H1 (cell line): ENCODE results near the gene ARGLU1.

Experiments
- CHD2 ChIP-seq: IDR thresholded peaks from 2 replicates; pipeline ENCODE4 v1.6.1; 2012; ENCODE audit warnings: low read length, improper control_type of control experiment
- CTCF ChIP-seq, 3 experiments: IDR thresholded peaks; 1 replicate in 2 of 3; 2 replicates in 1 of 3; pipeline versions ENCODE4 v1.5.1 to v1.6.1; 2011; ENCODE audit warnings: low read length in 3 of 3, mild to moderate bottlenecking in 3 of 3, inconsistent platforms in 2 of 3, low read depth in 1 of 3, moderate library complexity in 1 of 3; ENCODE audit not compliant: insufficient read depth in 1 of 3; ENCODE audit errors: control extremely low read depth in 1 of 3
- EZH2 ChIP-seq: fragments of 200-600 bp; sonication (generic); IDR thresholded peaks from 2 replicates; pipeline ENCODE4 v1.7.1; 2012; ENCODE audit warnings: low read depth, mild to moderate bottlenecking, moderate library complexity, low read length, inconsistent platforms; ENCODE audit not compliant: severe bottlenecking
- POLR2A ChIP-seq, 2 experiments: IDR thresholded peaks; 1 replicate in 1 of 2; 2 replicates in 1 of 2; pipeline ENCODE4 v1.6.1; 2011; ENCODE audit warnings: low read depth in 2 of 2, low read length in 2 of 2, mild to moderate bottlenecking in 2 of 2; ENCODE audit errors: control extremely low read depth in 1 of 2
- RXRA ChIP-seq: IDR thresholded peaks from 2 replicates; pipeline ENCODE4 v1.6.1; 2011; ENCODE audit warnings: low read depth, mild to moderate bottlenecking, low read length, moderate library complexity; ENCODE audit not compliant: insufficient read depth
- SIN3A ChIP-seq, 2 experiments: IDR thresholded peaks in 1 of 2; conservative IDR thresholded peaks in 1 of 2; 2 replicates each; pipeline ENCODE4 v1.6.1; 2011 to 2012; ENCODE audit warnings: low read length in 2 of 2, improper control_type of control experiment in 1 of 2, low read depth in 1 of 2, mild to moderate bottlenecking in 1 of 2
- SIRT6 ChIP-seq: IDR thresholded peaks from one replicate; pipeline ENCODE4 v1.7.1; 2012; ENCODE audit warnings: low read length, inconsistent platforms
- SUZ12 ChIP-seq: fragments of 200-600 bp; sonication (generic); IDR thresholded peaks from 2 replicates; pipeline ENCODE4 v1.6.1; 2012; ENCODE audit warnings: mild to moderate bottlenecking, inconsistent platforms, low read length, moderate library complexity, mixed read lengths

DNA sequence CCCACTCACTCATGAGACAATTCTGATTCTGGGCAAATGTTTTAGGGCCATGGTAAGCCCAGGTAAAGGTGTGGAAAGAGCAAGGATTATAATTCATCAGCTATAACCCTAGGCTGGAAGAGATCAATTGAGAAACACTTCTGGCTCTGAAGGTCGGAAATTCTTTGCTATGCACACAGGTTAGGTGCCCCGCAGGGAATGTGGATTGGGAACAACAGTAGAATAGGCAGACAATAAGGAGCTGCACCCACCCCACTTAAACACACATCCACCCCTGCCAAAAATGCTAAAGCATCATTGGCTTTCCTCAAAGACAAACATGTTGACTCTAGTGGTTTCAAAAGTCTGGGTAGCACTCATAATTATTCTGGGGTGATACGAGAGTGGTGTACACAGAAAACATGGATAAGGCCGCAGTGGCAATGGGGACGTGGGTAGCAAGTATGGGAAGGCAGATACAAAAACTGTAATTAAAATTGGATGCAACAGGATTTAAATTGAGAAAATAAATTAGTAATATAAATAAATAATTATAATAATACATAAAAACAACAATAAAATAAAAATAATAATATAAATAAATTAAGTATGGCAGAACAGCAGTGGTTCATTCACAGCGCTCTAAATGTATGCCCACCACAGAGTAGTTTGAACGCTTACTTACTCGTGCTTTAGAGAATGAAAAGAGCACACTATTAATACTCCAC lies 41.0 kb downstream of the ARGLU1 start:
- TF ChIP-seq CTCF (IDR thresholded peaks at IDR 0.05; ENCODE audit: control extremely low read depth in 1 of 3, insufficient read depth in 1 of 3, low read depth in 1 of 3, low read length in 3 of 3) (no peak), SIN3A (conservative IDR thresholded peaks at IDR 0.05 in 1 of 2, IDR thresholded peaks at IDR 0.05 in 1 of 2; ENCODE audit: low read depth in 1 of 2, low read length in 2 of 2) (no peak), POLR2A (IDR thresholded peaks at IDR 0.05; ENCODE audit: control extremely low read depth in 1 of 2, low read depth in 2 of 2, low read length in 2 of 2) (no peak), SUZ12 (no peak), EZH2 (no peak), SIRT6 (no peak), CHD2 (no peak), RXRA (no peak)
